GM18499 (cell line): ENCODE data around the gene TTC36.
"Not testable (repeated sequence)": the region's sequence is repeated elsewhere in the genome, so short reads cannot be mapped to it uniquely, and the experiment has no call there.

Source experiments
- ATAC-seq: cut with Tn5 transposase; IDR thresholded peaks from one replicate; pipeline ENCODE4 v1.9.1; 2021; ENCODE audit warnings: moderate number of reproducible peaks; ENCODE audit not compliant: insufficient read depth, unreplicated experiment

The TTC36 gene

GRCh38 chr11:118531597-118532084, 4.4 kb downstream of the TTC36 start:
- no peak for ATAC-seq

- no peak for ATAC-seq
Measured at GRCh38 chr11:118532091-118532490, 4.8 kb downstream of the TTC36 start.

- no peak for ATAC-seq
Measured at GRCh38 chr11:118532852-118533768, 5.8 kb downstream of the TTC36 start.

GRCh38 chr11:118533769-118534729, 6.8 kb downstream of the TTC36 start:
- no peak for ATAC-seq

- ATAC-seq, result no peak
Measured at GRCh38 chr11:118535261-118535660, 8.0 kb downstream of the TTC36 start.

- no peak for ATAC-seq
Measured at GRCh38 chr11:118536726-118537125, 9.5 kb downstream of the TTC36 start.

- ATAC-seq, result no peak
Measured at GRCh38 chr11:118537409-118537980, 10.2 kb downstream of the TTC36 start.

GRCh38 chr11:118544010-118544646, 16.9 kb downstream of the TTC36 start:
- no peak for ATAC-seq

GRCh38 chr11:118544647-118545010, 17.4 kb downstream of the TTC36 start:
- ATAC-seq, result no peak

GRCh38 chr11:118545533-118545932, 18.3 kb downstream of the TTC36 start:
- no peak for ATAC-seq

- no peak for ATAC-seq
Measured at GRCh38 chr11:118547132-118547531, 19.9 kb downstream of the TTC36 start.

- ATAC-seq, result no peak
Measured at GRCh38 chr11:118552341-118552740, 25.1 kb downstream of the TTC36 start.

GRCh38 chr11:118560806-118561205, 33.5 kb downstream of the TTC36 start:
- no peak for ATAC-seq

GRCh38 chr11:118565051-118565450, 37.8 kb downstream of the TTC36 start:
- ATAC-seq, result no peak

- no peak for ATAC-seq
Measured at GRCh38 chr11:118569670-118570069, 42.4 kb downstream of the TTC36 start.

- ATAC-seq, result no peak
Measured at GRCh38 chr11:118570787-118571186, 43.5 kb downstream of the TTC36 start.

- not testable (repeated sequence) for ATAC-seq
Measured at GRCh38 chr11:118571701-118572060, 44.4 kb downstream of the TTC36 start.

GRCh38 chr11:118572061-118572980, 45.0 kb downstream of the TTC36 start, which contains the start of gene ARCN1:
Gene ARCN1, plus strand, starts transcription at chr11:118572409. Its CDS starts 139 bp downstream, at chr11:118572548.
- ATAC-seq, result no peak

GRCh38 chr11:118572981-118573550, 45.8 kb downstream of the TTC36 start:
- no peak for ATAC-seq
